Urinary bladder (tissue), 4 donors: ENCODE results near the gene PIP4K2C. TPM values are rescaled to one million over a fixed set of nuclear protein-coding genes. Genes with fewer than 3 reads are reported as not detected.
A peak's percentile ranks its signal among the peaks of the same experiment; 100 is the strongest.

Experiments used
- DNase-seq: peaks from one replicate; pipeline ENCODE4 v3.0.0-alpha.2; 2015; ENCODE audit errors: extremely low spot score
- H3K27ac ChIP-seq: one replicate; pipeline ENCODE4 v1.5.1; 2013; ENCODE audit warnings: low read depth, mild to moderate bottlenecking, moderate library complexity
- H3K36me3 ChIP-seq: one replicate; pipeline ENCODE4 v1.6.1; 2013; ENCODE audit warnings: mild to moderate bottlenecking, moderate library complexity; ENCODE audit not compliant: insufficient read depth
- H3K4me1 ChIP-seq: one replicate; pipeline ENCODE4 v1.6.1; 2013; ENCODE audit warnings: mild to moderate bottlenecking, moderate library complexity; ENCODE audit not compliant: insufficient read depth
- H3K4me3 ChIP-seq: one replicate; pipeline ENCODE4 v1.5.1; 2013; ENCODE audit warnings: low read depth, low read length
- WGBS: extraction: QIAGEN DNeasy Blood & Tissue Kit; methylation state at CpG from one replicate; pipeline ENCODE4 v1.1.7; 2013; 5-methylcytosine and 5-hydroxymethylcytosine counted together
- polyA plus RNA-seq: library from polyadenylated mRNA; stranded (reverse); fragments of 200-250 nt; gene quantifications from one replicate; pipeline ENCODE4 v1.2.3, GENCODE V29; 2013
- total RNA-seq: library from RNA; depleted of rRNA; stranded (reverse); fragments of >200 nt; gene quantifications from one replicate; pipeline ENCODE4 v1.2.3, GENCODE V29; 2014
- donor health status: healthy with polysubstance abuse.
- donor health status: healthy.

The PIP4K2C gene
- total and polyA plus RNA-seq, 2 donors = 9.5 to 26.8 TPM

DNA sequence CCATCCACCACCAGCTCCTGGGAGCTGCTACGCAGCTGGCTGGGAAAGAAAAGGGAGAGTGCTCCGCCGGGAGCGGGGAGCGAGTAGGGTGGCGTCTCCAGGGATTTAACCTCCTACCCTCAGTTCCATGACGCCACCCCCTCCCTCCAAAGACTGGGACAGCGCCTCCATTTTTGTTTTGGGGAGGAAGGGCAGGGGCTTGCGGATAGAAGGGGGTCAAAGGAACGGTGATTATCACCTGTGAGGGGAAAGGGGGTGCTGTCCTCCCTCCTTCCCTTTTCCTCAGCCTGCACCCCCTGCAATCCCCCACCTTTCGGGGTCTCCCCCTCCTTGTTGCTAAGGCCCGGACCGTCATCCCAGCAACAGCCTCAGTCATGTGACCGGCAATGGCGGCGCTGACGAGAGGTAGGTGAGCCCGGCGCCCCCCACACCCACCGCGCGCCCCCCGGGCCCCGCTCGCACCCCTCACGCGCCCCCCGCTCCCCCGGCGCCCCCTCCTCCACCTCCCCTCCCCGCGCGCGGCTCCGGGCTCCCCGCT lies 13.5 kb downstream of the PIP4K2C start, which contains the start of gene DTX3:
Gene DTX3, plus strand, starts transcription at position 371 of the 538 bp plus-strand sequence. CDS start 1,694 bp downstream, outside the sequence.
- Histone ChIP-seq H3K4me3 (peak within 1 kb of the TSS; percentile 78), H3K27ac (peak within 1 kb of the TSS; percentile 93), H3K36me3 (no peaks in the 10 kb centered on the region), H3K4me1 (no peaks in the 10 kb centered on the region)
- WGBS = 3% methylated on average over 36 of the region's 36 CpGs
- no peak for DNase-seq

DNA sequence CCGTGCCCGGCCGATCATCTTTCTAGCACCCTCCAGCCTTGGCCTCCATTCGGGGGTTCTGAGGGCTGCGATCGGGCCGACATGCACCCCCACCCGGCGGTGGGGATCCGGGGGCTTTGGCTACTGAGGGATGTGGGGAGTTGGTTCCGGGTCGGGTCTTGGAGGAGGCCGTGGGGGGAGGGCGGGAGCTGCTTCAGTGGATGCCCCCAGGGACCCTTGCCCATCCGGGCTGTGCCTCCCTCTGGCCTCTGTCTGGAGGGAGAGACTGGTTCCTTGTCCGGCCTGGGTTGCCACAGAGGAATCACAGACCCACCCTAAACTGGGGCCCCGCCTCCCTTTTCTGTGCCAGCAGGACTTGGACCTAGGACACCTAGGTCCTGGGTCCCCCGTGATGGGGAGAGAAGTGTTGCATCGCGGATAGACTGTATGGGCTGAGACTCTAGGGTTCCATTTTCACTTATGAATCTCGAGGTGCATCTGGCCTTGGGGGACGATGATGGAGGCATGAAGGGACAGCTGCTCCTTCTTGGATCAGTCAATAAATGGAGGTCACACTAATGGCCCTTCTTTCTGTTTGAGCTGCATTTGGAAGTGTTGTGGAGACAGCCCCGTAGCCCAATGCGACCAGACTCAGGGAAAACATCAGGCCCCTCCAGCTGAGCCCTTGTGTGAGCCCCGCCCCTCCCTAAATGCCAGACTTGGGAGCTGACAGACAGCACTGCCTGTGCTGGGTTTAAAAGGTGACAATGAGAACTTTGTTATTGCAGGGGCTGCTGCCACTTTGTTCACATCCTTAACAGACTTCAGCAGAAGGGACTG lies 14.2 kb downstream of the PIP4K2C start:
- no peak for DNase-seq
- peak overlapping the region; percentile 93 for H3K27ac ChIP-seq
- no peaks in the 10 kb centered on the region for H3K4me1 ChIP-seq
- H3K36me3 ChIP-seq = no peaks in the 10 kb centered on the region
- peak overlapping the region; percentile 78 for H3K4me3 ChIP-seq
- 5% methylated on average over 25 of the region's 25 CpGs for WGBS

DNA sequence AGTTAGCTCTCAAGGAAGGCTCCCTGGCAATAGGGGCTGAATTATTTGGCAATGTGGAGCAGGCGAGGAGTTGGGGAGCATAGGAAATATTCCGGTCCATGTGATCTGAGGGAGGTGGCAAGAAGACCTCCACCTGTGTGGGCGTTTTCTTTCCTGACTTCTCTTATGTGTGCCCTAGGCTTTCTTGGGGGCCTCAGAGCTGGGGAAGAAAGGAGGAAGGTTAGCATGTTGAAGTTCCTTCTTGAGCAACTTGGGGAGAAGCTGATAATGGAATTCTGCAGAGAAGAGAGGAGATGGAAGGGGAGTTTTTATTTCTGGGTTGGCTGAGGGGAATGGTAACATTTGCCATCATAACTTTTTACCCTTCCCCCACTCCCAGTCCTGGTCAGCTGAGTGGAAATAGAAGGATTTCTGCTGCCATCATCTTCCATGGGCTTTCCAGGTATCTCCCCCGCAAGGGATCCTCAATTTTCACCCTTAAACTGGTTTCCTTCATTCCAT lies 14.9 kb downstream of the PIP4K2C start:
- H3K4me3 ChIP-seq = no peak overlapping the region
- H3K4me1 ChIP-seq = no peaks in the 10 kb centered on the region
- H3K36me3 ChIP-seq = no peaks in the 10 kb centered on the region
- H3K27ac ChIP-seq = no peak overlapping the region
- 61% methylated on average over 4 of the region's 4 CpGs for WGBS
- DNase-seq = no peak

DNA sequence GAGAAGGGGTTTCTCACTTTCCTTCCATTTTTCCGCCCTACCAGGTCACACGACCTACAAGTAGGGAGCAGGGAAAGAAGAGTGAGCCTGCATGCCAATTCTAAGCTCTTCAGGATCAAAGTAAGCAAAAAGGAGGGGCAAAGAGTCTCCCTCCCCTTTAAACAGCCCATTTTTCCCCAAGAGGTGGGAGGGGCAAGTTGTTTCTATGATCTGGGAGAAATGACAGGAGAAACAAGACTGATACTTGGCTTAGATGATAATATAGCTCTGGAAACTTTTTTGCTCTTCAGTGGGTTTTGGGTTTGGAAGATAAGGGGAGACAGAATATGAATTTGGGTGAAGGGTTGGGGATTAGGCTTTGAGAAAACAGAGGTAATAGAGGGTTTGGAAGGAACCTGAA lies 15.4 kb downstream of the PIP4K2C start:
- no peak overlapping the region for H3K27ac ChIP-seq
- H3K4me1 ChIP-seq = no peaks in the 10 kb centered on the region
- no peaks in the 10 kb centered on the region for H3K36me3 ChIP-seq
- WGBS = 55% methylated on average over 2 of the region's 2 CpGs
- no peak overlapping the region for H3K4me3 ChIP-seq
- no peak for DNase-seq

DNA sequence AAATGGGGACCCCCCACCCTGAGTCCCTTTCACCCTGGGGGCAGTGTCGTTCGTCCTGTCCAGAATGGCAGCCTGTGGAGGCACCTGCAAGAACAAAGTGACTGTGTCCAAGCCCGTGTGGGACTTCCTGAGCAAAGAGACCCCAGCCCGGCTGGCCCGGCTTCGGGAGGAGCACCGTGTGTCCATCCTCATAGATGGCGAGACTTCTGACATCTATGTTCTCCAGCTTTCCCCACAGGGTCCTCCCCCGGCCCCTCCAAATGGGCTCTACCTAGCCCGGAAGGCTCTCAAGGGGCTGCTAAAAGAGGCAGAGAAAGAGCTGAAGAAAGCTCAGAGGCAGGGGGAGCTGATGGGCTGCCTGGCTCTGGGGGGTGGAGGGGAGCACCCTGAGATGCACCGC lies 15.8 kb downstream of the PIP4K2C start:
- Histone ChIP-seq H3K36me3 (no peaks in the 10 kb centered on the region), H3K4me3 (no peak overlapping the region), H3K4me1 (no peaks in the 10 kb centered on the region), H3K27ac (no peak overlapping the region)
- 87% methylated on average over 11 of the region's 11 CpGs for WGBS
- no peak for DNase-seq

DNA sequence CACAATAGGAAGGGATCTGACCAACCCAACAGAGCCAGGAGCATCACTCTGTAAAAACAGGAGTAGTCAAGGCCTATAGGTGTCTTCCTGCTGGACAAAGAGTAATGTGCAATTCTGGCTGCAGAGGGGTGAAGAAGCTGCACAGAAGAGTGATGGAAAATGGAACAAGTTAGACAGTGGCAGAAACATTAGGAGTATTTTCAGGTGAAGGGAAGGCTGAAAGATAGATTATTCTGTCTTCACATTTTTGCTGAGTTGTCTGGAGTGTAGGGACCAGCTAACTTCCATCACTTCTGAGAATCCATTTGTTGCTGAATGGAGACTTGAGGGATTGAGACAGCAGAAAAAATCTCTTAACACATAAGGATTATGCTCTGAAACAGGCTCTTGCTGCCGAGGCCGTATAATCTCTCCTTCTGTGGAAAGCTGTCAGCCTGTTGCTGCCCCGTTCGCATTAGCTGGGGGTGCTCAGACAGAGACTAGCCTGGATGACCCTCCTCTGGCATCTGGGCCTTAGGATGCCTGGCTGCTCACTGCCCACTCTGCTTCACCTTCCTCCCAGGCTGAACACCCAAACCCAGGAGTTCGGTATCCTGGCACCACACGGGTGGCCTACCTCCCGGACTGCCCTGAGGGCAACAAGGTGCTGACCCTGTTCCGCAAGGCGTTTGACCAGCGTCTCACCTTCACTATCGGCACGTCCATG lies 17.1 kb downstream of the PIP4K2C start:
- Histone ChIP-seq H3K4me3 (no peak overlapping the region), H3K36me3 (no peaks in the 10 kb centered on the region), H3K4me1 (no peaks in the 10 kb centered on the region), H3K27ac (no peak overlapping the region)
- 76% methylated on average over 12 of the region's 12 CpGs for WGBS
- no peak for DNase-seq

DNA sequence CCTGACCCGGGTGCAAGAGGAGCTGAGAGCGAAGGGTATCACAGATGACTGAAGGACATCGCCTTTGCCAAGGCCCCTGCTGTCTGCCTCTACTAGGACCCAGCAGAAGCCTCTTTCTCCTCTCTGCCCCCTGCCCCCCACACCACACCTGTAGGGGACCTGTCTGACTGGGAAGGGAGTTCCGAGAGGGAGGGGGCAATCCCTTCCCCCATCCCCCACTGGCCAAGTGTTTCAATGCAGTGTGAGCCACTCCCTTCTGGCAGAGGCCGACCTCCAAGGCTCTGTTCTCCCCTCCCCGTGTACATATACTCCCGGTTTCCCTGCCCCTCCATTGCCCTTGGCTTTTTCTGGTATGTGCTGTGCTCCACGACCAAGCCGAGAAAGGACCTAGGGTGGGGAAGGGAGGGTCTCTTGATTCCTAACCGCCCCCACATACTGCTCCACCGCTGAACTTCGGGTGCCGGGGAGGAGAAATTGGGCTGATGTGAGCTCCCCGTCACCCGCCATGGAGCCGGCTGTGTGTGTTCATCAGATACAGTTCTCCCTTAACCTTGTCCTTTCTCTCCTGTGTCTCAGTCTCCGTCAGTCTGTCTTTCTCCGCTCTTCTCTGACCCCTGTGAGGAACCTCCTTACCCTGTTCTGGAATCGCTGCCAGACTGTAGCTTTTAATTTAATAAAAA lies 18.2 kb downstream of the PIP4K2C start:
- peak overlapping the region; percentile 35 for H3K27ac ChIP-seq
- DNase-seq = no peak
- no peaks in the 10 kb centered on the region for H3K36me3 ChIP-seq
- H3K4me3 ChIP-seq = no peak overlapping the region
- H3K4me1 ChIP-seq = no peaks in the 10 kb centered on the region
- WGBS = 32% methylated on average over 19 of the region's 19 CpGs

DNA sequence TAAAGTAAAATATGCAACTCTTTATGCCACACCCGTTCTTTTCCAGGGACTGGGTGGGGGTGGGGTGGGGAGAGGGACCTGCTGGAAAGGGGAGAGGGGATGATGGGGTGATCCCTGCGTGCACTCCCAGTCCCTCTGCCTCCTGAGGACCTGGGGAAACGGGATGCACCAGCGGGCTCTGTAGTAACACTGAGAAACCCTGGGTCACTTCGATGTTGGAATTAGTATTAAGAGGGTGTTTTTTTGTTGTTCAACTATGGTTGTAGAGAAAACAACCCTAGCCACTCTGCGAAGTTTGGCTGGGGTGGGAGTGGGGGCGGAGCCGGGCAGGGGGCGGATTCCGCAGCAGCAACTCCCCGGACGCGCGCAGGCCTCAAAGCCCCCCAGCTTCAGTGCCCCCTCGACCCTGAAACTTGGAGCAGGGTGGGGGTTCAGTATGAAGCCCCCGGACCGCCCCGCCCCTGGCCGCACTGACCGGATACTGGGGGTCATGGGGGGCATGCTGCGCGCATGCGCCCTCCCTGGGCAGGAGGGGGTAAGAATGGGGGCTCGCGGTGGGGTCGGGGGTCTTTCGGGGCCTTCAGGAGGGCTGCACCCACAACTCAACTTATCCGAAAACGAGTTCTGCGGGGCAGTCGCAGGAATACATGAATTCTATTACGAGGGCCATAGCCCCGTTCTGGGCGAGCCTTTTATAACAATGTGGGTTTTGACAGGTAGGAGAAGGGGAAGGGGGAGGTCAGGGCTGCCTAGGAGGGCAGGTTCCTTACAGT lies 19.0 kb downstream of the PIP4K2C start:
- DNase-seq = no peak
- Histone ChIP-seq H3K4me3 (peak overlapping the region; percentile 67), H3K4me1 (no peaks in the 10 kb centered on the region), H3K36me3 (no peaks in the 10 kb centered on the region), H3K27ac (peak overlapping the region; percentile 57)
- WGBS = 9% methylated on average over 34 of the region's 34 CpGs

DNA sequence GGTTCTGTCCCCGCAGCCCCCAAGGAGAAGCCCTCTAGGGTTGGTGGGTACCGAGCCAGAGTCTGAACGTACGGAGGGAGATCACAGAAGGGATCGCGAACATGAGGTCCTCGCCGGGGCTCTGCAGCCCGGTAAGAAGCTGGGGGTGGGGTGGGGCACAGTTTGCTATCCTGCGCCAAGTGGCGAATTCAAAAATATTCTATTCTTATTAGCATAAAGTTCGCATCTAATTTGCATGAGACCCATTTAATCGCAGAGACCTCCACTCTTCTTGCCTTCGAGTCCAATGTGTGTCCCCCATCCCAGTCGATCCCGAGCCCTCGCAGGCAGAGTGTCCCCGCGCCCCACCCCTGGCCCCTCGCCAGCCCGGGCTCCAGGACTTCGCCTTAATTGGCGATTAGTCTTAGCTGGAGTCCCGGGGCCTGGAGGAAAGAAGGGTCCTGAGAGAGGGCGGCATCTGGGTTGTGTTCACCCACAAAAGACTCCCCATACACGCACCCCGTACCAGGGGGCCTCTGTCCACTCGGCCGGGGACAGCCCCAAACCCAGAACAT lies 19.6 kb downstream of the PIP4K2C start:
- Histone ChIP-seq H3K36me3 (no peaks in the 10 kb centered on the region), H3K4me1 (no peaks in the 10 kb centered on the region), H3K27ac (peak overlapping the region; percentile 69), H3K4me3 (peak overlapping the region; percentile 67)
- DNase-seq = no peak
- WGBS = 2% methylated on average over 29 of the region's 29 CpGs

DNA sequence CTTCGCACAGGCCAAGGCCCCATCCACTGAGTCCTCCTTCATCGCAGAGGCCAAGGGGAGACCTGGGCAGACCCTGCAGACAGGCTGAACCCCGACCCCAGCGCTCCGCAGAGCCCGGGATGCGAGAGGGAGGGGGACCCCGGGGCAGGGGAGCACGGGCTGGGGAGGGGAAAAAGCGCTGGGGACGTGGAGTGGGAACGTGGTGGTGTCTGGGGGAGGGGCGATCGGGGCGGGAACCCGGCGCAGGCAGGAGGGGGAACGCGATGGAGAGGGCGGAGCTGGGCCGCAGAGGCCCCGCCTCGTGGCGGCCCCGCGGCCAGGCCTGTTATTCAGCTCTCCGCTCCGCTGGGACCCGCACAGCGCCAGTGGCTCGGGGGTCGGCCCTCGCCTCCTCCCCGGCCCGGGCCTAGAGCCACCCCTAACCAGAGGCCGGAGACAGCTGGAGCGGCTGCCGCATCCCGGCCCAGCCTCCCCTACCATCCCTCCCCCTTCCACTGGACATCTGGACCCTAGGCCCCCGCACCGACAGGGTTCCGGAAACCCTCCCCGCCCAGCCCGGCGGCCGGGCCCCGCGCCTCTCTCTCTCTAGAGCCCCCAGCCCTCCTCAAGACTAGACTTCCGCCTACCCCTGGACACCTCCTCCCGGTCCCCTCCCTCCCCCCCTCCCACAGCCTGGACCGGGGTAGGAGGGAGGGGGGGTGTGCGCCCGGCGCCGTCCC lies 20.3 kb downstream of the PIP4K2C start, which contains the start of gene ARHGEF25:
Gene ARHGEF25, plus strand, starts transcription at position 328 of the 719 bp plus-strand sequence. CDS start 460 bp downstream, outside the sequence.
- peak within 1 kb of the TSS; percentile 67 for H3K4me3 ChIP-seq
- no peak for DNase-seq
- under 1% methylated on average over 55 of the region's 55 CpGs for WGBS
- H3K27ac ChIP-seq = peak within 1 kb of the TSS; percentile 78
- H3K4me1 ChIP-seq = no peaks in the 10 kb centered on the region
- H3K36me3 ChIP-seq = no peaks in the 10 kb centered on the region

DNA sequence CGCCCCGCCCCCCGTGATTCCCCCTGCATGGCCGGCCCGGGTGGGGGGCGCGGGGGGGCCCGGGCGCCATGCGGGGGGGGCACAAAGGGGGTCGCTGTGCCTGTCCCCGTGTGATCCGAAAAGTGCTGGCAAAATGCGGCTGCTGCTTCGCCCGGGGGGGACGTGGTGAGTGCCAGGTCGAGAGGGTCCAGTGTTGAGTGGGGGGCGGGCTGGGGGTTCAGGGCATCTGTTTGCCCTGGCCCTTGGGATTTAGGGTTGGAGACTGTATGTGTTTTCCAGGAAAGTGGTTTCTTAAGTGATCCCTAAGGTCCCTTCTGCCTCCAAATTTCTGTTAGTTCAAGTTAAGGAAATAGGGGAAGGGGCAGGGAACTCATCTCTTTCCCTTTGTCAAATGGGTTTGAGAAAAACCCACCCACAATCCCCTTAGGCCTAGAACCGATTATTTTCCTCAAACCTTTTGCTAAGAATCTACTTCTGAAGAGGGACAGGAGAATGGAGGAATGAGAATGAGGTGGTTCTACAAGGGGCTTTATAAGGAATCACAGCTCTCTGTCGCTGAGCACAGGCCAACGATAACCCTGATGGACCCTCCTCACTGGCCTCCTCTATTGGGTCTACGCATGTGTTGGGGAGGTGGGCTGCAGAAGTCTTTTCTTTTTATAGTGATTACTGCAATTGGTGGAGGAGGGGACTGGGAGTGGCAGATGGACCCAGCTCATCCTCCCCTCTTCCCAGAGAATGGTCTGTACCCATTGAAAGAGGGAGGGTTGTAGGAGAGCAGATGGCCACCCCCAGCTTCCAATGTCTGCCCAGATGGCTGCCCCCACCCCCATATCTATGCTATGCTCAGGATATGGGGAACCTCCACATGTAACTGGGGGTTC lies 21.1 kb downstream of the PIP4K2C start:
- WGBS = 6% methylated on average over 23 of the region's 23 CpGs
- no peaks in the 10 kb centered on the region for H3K36me3 ChIP-seq
- H3K4me1 ChIP-seq = no peaks in the 10 kb centered on the region
- H3K27ac ChIP-seq = no peak overlapping the region
- DNase-seq = no peak
- H3K4me3 ChIP-seq = peak overlapping the region; percentile 67
